Colonic mucosa (tissue), 4 donors: ENCODE data around the gene S1PR4. TPM values are rescaled to one million over a fixed set of nuclear protein-coding genes. Genes with fewer than 3 reads are reported as not detected.

Source experiments
- DNase-seq: peaks from one replicate; pipeline ENCODE4 v3.0.0-alpha.2; 2020
- H3K27ac ChIP-seq: fragments of 200-600 bp; one replicate; pipeline ENCODE4 v1.8.0; 2021
- H3K27me3 ChIP-seq: fragments of 200-600 bp; one replicate; pipeline ENCODE4 v1.8.0; 2021
- H3K36me3 ChIP-seq: fragments of 200-600 bp; one replicate; pipeline ENCODE4 v1.8.0; 2021
- H3K4me1 ChIP-seq: fragments of 200-600 bp; one replicate; pipeline ENCODE4 v1.8.0; 2021; ENCODE audit warnings: mild to moderate bottlenecking
- H3K4me3 ChIP-seq: fragments of 200-600 bp; one replicate; pipeline ENCODE4 v1.8.0; 2021
- H3K9ac ChIP-seq, 2 donors: one replicate each; pipeline ENCODE4 v1.7.0; 2013; ENCODE audit warnings: control low read depth in 2 of 2, low read depth in 2 of 2, low read length in 2 of 2
- H3K9me3 ChIP-seq: fragments of 200-600 bp; one replicate; pipeline ENCODE4 v1.8.0; 2021
- intact Hi-C: fragments of 100-400 bp; cut with DNase I; formaldehyde crosslinking; loops from one replicate; pipeline ENCODE4 v1.14.1; 2022
- total RNA-seq, 2 donors: library from RNA; stranded (reverse); fragmentation: NEBNext Ultra II Directional in 1 of 2; extraction: Animal tissue kit (Norgen Biotek cat#: 25700) in 1 of 2; gene quantifications; one replicate each; pipeline ENCODE4 v1.2.1, GENCODE V29; 2021
- TF ChIP-seq, protein P1 (sequence below): fragments of 200-600 bp; IDR thresholded peaks from one replicate; pipeline ENCODE4 v1.8.0; 2022; ENCODE audit warnings: antibody characterized with exemption, mild to moderate bottlenecking
- donor health status: healthy.
- donor health status: DM: no; HTN: no; CAD: no.
- donor health status: DM: no; HTN: no; CAD: no.

S1PR4 gene
- total RNA-seq, 2 donors from 2014 or later, result 0.96 to 1.1 TPM

DNA sequence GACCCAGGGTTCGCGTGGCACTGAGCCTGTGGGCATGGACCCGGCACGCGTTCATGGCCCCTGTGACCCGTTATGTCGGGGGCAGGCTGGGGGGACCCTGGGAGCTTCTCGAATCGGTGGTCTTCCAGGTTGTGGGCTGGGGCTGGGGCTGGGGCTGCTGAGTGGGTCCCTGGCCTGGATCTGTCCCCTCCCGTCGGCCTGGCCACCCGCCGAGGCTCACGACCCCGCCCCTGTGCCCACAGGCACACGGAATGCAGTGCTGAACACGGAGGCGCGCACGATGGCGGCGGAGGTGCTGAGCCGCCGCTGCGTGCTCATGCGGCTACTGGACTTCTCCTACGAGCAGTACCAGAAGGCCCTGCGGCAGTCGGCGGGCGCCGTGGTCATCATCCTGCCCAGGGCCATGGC is 13.7 kb downstream of the S1PR4 start:
- no peak overlapping the region for H3K4me3 ChIP-seq
- no peaks in the 10 kb centered on the region for H3K27me3 ChIP-seq
- no peak for DNase-seq
- no peaks in the 10 kb centered on the region for H3K9me3 ChIP-seq
- intact Hi-C loops, result no loop called here
- H3K9ac ChIP-seq, result no peak overlapping the region
- TF ChIP-seq, protein P1, sequence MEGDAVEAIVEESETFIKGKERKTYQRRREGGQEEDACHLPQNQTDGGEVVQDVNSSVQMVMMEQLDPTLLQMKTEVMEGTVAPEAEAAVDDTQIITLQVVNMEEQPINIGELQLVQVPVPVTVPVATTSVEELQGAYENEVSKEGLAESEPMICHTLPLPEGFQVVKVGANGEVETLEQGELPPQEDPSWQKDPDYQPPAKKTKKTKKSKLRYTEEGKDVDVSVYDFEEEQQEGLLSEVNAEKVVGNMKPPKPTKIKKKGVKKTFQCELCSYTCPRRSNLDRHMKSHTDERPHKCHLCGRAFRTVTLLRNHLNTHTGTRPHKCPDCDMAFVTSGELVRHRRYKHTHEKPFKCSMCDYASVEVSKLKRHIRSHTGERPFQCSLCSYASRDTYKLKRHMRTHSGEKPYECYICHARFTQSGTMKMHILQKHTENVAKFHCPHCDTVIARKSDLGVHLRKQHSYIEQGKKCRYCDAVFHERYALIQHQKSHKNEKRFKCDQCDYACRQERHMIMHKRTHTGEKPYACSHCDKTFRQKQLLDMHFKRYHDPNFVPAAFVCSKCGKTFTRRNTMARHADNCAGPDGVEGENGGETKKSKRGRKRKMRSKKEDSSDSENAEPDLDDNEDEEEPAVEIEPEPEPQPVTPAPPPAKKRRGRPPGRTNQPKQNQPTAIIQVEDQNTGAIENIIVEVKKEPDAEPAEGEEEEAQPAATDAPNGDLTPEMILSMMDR, result no peak
- peaks cover 21% of the 10 kb centered on the region for H3K4me1 ChIP-seq
- no peaks in the 10 kb centered on the region for H3K36me3 ChIP-seq
- H3K27ac ChIP-seq, result no peak overlapping the region

DNA sequence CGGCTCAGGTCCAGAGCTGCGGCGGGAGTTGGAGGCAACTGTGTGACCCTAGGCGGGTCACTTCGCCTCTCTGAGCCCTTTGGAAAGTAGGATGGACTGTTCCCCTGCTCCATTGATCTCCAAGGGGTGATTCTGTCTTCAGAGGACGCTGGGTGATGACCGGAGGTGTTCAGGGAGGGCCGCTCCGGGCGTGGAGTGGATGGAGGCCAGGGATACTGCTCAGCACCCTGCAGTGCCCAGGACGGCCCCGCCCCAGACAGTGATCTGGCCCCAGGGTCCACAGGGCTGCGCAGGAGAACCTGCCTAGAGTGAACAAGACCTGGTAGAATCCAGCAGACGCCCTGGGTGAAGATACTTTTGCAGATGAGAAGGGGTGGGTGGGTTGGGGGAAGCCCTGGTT is 14.1 kb downstream of the S1PR4 start:
- no peak overlapping the region for H3K4me3 ChIP-seq
- intact Hi-C loops, result no loop called here
- H3K27ac ChIP-seq, result no peak overlapping the region
- H3K9ac ChIP-seq, result no peak overlapping the region
- peaks cover 19% of the 10 kb centered on the region for H3K4me1 ChIP-seq
- DNase-seq, result no peak
- TF ChIP-seq, protein P1, result no peak
- no peaks in the 10 kb centered on the region for H3K9me3 ChIP-seq
- H3K27me3 ChIP-seq, result no peaks in the 10 kb centered on the region
- no peaks in the 10 kb centered on the region for H3K36me3 ChIP-seq

DNA sequence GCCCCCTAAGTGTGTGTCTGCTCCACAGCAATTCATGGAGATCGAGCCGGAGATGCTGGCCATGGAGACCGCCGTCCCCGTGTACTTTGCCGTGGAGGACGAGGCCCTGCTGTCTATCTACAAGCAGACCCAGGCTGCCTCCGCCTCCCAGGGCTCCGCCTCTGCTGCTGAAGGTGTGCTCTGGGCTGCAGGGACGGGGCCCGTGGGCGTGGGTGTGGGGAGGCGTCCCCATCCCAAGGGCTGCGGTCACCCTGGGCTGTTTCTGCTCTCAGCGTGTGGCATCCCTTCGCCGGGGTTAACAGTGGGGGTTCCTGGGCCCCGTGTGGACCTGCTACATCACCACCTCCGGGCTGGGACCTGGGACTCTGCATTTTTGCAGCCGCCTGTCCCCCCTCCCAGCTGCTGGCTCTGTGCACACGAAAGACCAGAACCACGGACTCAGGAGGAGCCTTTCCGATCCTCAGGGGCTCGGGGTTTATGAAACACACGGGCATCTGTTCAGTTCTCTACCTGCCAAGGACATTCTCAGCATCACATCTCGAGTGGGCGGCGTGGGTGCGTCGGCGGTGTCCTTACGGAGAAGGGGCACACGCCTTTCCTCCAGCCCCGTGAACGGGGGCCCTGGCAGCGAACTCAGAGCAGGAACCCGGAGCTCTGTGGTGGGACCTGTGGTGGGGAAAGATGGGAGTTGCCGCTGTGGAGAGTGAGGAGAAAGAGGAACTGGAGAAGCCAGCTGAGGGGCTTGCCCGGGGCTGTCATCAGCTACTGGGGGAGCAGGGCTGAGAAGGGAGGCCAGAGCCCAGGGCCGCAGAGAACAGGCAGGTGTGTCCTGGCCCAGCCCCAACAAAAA is 14.9 kb downstream of the S1PR4 start:
- DNase-seq, result no peak

DNA sequence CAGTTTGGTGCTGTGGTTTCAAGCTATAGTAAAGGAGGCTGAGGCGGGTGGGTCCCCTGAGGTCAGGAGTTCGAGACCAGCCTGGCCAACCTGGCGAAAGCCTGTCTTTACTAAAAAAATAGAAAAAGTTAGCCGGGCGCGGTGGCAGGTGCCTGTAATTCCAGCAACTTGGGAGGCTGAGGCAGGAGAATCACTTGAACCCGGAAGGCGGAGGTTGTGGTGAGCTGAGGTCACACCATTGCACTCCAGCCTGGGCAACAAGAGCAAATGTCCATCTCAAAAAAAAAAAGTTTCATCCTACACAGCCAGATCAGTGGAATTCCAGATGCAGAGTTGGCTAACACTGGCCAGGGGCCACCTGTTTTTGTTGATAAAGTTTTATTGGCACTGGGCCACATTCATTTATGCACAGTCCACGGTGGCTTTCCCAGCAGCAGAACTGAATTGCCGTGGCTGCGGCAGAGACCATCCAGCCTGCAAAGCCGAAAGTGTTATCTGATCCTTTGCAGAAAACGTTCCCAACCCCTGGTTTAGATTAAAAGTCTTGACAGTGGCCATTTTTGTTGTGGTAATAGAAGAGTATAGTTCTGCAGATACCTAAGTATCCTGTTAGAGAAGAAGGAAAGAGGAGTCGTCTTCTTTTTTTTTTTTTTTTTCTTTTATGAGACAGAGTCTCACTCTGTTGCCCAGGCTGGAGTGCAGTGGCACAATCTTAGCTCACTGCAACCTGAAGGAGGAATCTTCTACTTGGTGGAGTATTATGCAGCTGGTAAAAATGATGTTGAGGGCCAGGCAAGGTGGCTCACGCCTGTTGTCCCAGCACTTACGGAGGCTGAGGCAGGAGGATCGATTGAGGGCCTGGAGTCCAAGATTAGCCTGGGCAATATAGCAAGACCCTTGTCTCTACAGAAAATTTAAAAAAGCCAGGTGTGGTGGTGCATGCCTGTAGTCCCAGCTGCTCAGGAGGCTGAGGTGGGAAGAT is 15.8 kb downstream of the S1PR4 start:
- no peak for DNase-seq
- Histone ChIP-seq H3K4me3 (no peak overlapping the region), H3K9me3 (no peaks in the 10 kb centered on the region), H3K27ac (no peak overlapping the region), H3K36me3 (no peaks in the 10 kb centered on the region), H3K4me1 (peaks cover 4% of the 10 kb centered on the region), H3K9ac (no peak overlapping the region), H3K27me3 (no peaks in the 10 kb centered on the region)
- TF ChIP-seq, protein P1, result no peak
- intact Hi-C loops, result no loop called here

More for the DNA sequence above, 14.9 kb downstream of the S1PR4 start:
- Histone ChIP-seq H3K36me3 (no peaks in the 10 kb centered on the region), H3K27ac (no peak overlapping the region), H3K4me1 (peaks cover 11% of the 10 kb centered on the region), H3K4me3 (no peak overlapping the region), H3K9me3 (no peaks in the 10 kb centered on the region), H3K9ac (no peak overlapping the region), H3K27me3 (no peaks in the 10 kb centered on the region)
- TF ChIP-seq, protein P1, result no peak
- intact Hi-C loops, result no loop called here

DNA sequence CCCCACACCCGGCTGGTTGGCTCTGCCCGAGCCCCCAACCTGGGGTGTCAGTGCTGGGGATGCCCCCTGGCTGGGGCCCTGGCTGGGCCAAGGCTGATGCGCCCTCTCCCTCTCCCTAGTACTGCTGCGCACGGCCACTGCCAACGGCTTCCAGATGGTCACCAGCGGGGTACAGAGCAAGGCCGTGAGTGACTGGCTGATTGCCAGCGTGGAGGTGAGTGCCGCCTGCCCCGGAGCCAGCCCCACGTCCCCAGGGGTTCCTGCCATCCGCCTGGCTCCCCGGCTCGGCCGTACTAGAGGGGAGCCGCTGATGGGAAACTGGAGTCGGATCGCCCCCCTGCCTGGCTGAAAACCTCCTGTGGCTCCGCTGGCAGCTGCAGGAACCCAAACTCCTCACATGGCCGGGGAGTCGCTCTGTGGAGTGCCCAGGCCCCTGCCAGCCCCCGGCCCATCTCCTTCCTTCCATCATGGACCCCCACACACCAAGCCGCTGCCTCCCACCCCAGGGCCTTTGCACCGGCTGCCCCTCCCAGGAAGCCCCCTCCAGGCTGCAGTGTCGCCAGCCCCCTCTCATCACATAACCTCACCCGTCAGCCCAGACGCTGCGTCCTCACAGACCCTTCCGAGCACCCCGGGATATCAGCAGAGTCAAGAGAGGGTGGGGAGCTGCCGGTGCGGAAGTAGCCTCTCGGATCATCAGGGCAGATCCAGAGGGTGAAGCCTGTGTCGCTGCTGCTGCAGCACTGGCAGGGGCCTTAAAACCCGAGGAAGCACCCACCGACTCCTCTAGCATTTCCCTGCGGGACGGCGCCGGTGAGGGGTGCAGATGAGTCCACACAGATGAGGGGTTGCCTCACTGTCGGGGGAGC is 17.7 kb downstream of the S1PR4 start:
- Histone ChIP-seq H3K9me3 (no peaks in the 10 kb centered on the region), H3K27me3 (no peaks in the 10 kb centered on the region), H3K36me3 (no peaks in the 10 kb centered on the region), H3K27ac (no peak overlapping the region), H3K9ac (no peak overlapping the region), H3K4me3 (no peak overlapping the region), H3K4me1 (no peaks in the 10 kb centered on the region)
- no peak for DNase-seq
- TF ChIP-seq, protein P1, result no peak
- intact Hi-C loops, result no loop called here
